ENCODE results near the gene SNRPB. TPM values are rescaled to one million over a fixed set of nuclear protein-coding genes. Genes with fewer than 3 reads are reported as not detected.

SNRPB gene
- total and polyA plus RNA-seq, 2 of the 13 experiments (the other 11 are each of a cell fraction or from before 2014, with no cell fraction given): 473 to 844 TPM

DNA sequence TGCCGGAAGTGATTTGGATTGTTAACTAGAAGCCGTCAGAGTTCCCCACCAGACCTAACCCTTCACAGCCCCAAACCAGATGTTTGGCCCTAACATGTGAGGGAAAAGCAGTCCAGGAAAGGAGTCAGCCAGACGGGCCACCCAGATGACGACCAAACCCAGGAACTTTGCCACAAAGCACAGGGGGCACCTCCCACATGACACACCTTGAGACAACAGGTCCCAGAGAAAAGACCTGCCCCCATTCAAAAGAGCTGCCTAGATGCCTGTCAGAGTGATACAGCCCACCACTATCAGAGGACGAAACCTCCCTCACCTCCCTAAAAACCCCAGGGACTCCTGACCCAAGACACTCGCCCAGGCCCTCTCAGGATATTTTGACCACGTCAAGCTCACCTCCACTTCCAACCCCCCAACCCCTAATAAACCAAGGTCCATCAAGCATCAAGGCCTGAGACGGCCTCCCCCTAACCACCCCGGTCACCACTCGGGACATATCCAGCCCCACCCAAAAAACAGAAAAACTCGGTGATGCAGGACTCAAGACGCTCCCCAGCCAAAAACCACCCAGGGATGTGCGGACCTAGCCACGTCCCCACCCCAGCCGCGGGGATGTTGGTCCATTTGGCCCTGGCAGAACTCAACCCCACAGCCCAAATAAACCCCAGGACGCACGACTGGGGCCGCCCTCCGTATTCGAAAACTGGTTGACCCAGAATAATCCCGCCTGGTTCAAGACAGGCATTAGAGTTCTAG is 37.5 kb upstream of the SNRPB start (continued):
- TF ChIP-seq, protein P1, sequence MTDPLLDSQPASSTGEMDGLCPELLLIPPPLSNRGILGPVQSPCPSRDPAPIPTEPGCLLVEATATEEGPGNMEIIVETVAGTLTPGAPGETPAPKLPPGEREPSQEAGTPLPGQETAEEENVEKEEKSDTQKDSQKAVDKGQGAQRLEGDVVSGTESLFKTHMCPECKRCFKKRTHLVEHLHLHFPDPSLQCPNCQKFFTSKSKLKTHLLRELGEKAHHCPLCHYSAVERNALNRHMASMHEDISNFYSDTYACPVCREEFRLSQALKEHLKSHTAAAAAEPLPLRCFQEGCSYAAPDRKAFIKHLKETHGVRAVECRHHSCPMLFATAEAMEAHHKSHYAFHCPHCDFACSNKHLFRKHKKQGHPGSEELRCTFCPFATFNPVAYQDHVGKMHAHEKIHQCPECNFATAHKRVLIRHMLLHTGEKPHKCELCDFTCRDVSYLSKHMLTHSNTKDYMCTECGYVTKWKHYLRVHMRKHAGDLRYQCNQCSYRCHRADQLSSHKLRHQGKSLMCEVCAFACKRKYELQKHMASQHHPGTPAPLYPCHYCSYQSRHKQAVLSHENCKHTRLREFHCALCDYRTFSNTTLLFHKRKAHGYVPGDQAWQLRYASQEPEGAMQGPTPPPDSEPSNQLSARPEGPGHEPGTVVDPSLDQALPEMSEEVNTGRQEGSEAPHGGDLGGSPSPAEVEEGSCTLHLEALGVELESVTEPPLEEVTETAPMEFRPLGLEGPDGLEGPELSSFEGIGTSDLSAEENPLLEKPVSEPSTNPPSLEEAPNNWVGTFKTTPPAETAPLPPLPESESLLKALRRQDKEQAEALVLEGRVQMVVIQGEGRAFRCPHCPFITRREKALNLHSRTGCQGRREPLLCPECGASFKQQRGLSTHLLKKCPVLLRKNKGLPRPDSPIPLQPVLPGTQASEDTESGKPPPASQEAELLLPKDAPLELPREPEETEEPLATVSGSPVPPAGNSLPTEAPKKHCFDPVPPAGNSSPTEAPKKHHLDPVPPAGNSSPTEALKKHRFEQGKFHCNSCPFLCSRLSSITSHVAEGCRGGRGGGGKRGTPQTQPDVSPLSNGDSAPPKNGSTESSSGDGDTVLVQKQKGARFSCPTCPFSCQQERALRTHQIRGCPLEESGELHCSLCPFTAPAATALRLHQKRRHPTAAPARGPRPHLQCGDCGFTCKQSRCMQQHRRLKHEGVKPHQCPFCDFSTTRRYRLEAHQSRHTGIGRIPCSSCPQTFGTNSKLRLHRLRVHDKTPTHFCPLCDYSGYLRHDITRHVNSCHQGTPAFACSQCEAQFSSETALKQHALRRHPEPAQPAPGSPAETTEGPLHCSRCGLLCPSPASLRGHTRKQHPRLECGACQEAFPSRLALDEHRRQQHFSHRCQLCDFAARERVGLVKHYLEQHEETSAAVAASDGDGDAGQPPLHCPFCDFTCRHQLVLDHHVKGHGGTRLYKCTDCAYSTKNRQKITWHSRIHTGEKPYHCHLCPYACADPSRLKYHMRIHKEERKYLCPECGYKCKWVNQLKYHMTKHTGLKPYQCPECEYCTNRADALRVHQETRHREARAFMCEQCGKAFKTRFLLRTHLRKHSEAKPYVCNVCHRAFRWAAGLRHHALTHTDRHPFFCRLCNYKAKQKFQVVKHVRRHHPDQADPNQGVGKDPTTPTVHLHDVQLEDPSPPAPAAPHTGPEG (CRISPR knock-in tag; IDR thresholded peaks at IDR 0.05): no peak
- TF ChIP-seq, protein P2, sequence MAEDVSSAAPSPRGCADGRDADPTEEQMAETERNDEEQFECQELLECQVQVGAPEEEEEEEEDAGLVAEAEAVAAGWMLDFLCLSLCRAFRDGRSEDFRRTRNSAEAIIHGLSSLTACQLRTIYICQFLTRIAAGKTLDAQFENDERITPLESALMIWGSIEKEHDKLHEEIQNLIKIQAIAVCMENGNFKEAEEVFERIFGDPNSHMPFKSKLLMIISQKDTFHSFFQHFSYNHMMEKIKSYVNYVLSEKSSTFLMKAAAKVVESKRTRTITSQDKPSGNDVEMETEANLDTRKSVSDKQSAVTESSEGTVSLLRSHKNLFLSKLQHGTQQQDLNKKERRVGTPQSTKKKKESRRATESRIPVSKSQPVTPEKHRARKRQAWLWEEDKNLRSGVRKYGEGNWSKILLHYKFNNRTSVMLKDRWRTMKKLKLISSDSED (CRISPR knock-in tag; IDR thresholded peaks at IDR 0.05): peak; percentile 82; the same call in 1 of the 2 replicates
- no peak for TF ChIP-seq ZNF713 (CRISPR knock-in tag; IDR thresholded peaks at IDR 0.05)
- TF ChIP-seq ZNF777 (CRISPR knock-in tag; IDR thresholded peaks at IDR 0.05): no peak
- TF ChIP-seq, protein P3, sequence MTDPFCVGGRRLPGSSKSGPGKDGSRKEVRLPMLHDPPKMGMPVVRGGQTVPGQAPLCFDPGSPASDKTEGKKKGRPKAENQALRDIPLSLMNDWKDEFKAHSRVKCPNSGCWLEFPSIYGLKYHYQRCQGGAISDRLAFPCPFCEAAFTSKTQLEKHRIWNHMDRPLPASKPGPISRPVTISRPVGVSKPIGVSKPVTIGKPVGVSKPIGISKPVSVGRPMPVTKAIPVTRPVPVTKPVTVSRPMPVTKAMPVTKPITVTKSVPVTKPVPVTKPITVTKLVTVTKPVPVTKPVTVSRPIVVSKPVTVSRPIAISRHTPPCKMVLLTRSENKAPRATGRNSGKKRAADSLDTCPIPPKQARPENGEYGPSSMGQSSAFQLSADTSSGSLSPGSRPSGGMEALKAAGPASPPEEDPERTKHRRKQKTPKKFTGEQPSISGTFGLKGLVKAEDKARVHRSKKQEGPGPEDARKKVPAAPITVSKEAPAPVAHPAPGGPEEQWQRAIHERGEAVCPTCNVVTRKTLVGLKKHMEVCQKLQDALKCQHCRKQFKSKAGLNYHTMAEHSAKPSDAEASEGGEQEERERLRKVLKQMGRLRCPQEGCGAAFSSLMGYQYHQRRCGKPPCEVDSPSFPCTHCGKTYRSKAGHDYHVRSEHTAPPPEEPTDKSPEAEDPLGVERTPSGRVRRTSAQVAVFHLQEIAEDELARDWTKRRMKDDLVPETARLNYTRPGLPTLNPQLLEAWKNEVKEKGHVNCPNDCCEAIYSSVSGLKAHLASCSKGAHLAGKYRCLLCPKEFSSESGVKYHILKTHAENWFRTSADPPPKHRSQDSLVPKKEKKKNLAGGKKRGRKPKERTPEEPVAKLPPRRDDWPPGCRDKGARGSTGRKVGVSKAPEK (CRISPR knock-in tag; IDR thresholded peaks at IDR 0.05; ENCODE audit: borderline replicate concordance): no peak
- TF ChIP-seq CBFB (CRISPR knock-in tag; IDR thresholded peaks at IDR 0.05): no peak
- TF ChIP-seq KDM3A (CRISPR knock-in tag; IDR thresholded peaks at IDR 0.05; ENCODE audit: low read depth): no peak
- TF ChIP-seq FOXC1 (CRISPR knock-in tag; IDR thresholded peaks at IDR 0.05; ENCODE audit: borderline replicate concordance): no peak; the same call in 1 of the 2 replicates
- TF ChIP-seq, protein P4, sequence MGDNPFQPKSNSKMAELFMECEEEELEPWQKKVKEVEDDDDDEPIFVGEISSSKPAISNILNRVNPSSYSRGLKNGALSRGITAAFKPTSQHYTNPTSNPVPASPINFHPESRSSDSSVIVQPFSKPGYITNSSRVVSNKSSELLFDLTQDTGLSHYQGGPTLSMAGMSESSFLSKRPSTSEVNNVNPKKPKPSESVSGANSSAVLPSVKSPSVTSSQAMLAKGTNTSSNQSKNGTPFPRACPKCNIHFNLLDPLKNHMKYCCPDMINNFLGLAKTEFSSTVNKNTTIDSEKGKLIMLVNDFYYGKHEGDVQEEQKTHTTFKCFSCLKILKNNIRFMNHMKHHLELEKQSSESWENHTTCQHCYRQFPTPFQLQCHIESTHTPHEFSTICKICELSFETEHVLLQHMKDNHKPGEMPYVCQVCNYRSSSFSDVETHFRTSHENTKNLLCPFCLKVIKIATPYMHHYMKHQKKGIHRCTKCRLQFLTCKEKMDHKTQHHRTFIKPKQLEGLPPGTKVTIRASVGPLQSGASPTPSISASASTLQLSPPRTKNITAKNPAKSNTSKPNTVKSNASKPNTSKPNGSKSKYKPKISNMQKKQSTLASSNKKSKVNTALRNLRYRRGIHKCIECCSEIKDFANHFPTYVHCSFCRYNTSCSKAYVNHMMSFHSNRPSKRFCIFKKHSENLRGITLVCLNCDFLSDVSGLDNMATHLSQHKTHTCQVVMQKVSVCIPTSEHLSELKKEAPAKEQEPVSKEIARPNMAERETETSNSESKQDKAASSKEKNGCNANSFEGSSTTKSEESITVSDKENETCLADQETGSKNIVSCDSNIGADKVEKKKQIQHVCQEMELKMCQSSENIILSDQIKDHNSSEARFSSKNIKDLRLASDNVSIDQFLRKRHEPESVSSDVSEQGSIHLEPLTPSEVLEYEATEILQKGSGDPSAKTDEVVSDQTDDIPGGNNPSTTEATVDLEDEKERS (CRISPR knock-in tag; IDR thresholded peaks at IDR 0.05): peak; percentile 8; the same call in 1 of the 2 replicates
- peak; percentile 4; the same call in 1 of the 2 replicates for TF ChIP-seq ZBTB7B (CRISPR knock-in tag; IDR thresholded peaks at IDR 0.05)
- no peak for TF ChIP-seq NFYC (CRISPR knock-in tag; IDR thresholded peaks at IDR 0.05)
- TF ChIP-seq ELF4 (CRISPR knock-in tag; IDR thresholded peaks at IDR 0.05; ENCODE audit: borderline replicate concordance): 0 out of 2 replicates have a peak, but pooled peaks have one; percentile 9
- no peak for TF ChIP-seq ELF3 (CRISPR knock-in tag; IDR thresholded peaks at IDR 0.05)
- TF ChIP-seq PCBP1 (IDR thresholded peaks at IDR 0.05; ENCODE audit: borderline replicate concordance, low read depth, low read length): no peak
